DMS114 treated with DMSO at 0.1 percent for 48 hours (cell line): Measurements from ENCODE around the gene SREBF1.

Experiments
- DNase-seq: peaks from one replicate; lab custom pipeline; 2025; ENCODE audit not compliant: unreplicated experiment; lab: John Stamatoyannopoulos, UW

The SREBF1 gene

DNA sequence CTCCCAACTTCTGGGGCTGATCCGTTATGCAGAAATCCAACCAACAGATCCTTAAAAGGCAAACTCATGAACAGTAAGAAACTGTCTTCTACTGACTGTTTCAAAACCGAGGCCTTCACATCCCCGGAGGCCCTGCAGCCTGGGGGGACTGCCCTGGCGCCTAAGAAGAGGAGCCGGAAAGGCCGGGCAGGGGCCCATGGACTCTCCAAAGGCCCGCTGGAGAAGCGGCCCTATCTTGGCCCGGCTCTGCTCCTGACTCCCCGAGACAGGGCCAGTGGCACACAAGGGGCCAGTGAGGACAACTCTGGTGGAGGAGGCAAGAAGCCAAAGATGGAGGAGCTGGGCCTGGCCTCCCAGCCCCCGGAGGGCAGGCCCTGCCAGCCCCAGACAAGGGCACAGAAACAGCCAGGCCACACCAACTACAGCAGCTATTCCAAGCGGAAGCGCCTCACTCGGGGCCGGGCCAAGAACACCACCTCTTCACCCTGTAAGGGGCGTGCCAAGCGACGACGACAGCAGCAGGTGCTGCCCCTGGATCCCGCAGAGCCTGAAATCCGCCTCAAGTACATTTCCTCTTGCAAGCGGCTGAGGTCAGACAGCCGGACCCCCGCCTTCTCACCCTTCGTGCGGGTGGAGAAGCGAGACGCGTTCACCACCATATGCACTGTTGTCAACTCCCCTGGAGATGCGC, 39.5 kb downstream of the SREBF1 start:
- no peak for DNase-seq

DNA sequence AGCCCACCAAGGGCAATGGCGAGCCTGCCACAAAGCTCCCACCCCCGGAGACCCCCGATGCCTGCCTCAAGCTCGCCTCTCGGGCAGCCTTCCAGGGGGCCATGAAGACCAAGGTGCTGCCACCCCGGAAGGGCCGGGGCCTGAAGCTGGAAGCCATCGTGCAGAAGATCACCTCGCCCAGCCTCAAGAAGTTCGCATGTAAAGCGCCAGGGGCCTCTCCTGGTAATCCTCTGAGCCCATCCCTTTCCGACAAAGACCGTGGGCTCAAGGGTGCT, 40.1 kb downstream of the SREBF1 start:
- no peak for DNase-seq

DNA sequence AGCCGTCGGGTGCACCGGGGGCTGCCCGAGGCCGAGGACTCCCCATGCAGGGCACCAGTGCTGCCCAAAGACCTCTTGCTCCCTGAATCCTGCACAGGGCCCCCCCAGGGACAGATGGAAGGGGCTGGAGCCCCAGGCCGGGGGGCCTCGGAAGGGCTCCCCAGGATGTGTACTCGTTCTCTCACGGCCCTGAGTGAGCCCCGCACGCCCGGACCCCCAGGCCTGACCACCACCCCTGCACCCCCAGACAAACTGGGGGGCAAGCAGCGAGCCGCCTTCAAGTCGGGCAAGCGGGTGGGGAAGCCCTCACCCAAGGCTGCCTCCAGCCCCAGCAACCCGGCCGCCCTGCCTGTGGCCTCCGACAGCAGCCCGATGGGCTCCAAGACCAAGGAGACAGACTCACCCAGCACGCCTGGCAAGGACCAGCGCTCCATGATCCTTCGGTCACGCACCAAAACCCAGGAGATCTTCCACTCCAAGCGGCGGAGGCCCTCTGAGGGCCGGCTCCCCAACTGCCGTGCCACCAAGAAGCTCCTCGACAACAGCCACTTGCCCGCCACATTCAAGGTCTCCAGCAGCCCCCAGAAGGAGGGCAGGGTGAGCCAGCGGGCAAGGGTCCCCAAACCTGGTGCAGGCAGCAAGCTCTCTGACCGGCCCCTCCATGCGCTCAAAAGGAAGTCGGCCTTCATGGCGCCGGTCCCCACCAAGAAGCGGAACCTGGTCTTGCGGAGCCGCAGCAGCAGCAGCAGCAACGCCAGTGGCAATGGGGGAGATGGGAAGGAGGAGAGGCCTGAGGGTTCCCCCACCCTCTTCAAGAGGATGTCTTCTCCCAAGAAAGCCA, 40.6 kb downstream of the SREBF1 start:
- DNase-seq: no peak

DNA sequence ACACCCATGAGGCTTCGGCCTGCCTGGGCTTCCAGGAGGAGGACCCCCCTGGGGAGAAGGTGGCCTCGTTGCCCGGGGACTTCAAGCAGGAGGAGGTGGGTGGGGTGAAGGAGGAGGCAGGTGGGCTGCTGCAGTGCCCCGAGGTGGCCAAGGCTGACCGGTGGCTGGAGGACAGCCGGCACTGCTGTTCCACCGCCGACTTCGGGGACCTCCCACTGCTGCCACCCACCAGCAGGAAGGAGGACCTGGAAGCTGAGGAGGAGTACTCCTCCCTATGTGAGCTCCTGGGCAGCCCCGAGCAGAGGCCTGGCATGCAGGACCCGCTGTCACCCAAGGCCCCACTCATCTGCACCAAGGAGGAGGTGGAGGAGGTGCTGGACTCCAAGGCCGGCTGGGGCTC, 41.5 kb downstream of the SREBF1 start:
- no peak for DNase-seq

DNA sequence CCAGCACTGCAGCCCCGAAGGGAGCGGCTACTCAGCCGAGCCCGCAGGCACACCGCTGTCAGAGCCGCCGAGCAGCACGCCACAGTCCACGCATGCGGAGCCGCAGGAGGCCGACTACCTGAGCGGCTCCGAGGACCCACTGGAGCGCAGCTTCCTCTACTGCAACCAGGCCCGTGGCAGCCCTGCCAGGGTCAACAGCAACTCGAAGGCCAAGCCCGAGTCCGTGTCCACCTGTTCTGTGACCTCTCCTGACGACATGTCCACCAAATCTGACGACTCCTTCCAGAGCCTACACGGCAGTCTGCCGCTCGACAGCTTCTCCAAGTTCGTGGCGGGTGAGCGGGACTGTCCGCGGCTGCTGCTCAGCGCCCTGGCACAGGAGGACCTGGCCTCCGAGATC, 42.4 kb downstream of the SREBF1 start:
- no peak for DNase-seq

DNA sequence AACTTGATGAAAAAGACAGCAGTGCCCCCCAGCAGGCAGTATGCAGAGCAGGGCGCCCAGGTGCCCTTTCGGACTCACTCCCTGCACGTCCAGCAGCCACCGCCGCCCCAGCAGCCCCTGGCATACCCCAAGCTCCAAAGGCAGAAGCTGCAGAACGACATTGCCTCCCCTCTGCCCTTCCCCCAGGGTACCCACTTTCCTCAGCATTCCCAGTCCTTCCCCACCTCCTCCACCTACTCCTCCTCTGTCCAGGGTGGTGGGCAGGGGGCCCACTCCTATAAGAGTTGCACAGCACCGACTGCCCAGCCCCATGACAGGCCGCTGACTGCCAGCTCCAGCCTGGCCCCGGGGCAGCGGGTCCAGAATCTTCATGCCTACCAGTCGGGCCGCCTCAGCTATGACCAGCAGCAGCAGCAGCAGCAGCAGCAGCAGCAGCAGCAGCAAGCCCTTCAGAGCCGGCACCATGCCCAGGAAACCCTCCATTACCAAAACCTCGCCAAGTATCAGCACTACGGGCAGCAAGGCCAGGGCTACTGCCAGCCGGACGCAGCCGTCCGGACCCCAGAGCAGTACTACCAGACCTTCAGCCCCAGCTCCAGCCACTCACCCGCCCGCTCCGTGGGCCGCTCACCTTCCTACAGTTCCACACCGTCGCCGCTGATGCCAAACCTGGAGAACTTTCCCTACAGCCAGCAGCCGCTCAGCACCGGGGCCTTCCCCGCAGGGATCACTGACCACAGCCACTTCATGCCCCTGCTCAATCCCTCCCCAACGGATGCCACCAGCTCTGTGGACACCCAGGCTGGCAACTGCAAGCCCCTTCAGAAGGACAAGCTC, 43.2 kb downstream of the SREBF1 start:
- DNase-seq: no peak

DNA sequence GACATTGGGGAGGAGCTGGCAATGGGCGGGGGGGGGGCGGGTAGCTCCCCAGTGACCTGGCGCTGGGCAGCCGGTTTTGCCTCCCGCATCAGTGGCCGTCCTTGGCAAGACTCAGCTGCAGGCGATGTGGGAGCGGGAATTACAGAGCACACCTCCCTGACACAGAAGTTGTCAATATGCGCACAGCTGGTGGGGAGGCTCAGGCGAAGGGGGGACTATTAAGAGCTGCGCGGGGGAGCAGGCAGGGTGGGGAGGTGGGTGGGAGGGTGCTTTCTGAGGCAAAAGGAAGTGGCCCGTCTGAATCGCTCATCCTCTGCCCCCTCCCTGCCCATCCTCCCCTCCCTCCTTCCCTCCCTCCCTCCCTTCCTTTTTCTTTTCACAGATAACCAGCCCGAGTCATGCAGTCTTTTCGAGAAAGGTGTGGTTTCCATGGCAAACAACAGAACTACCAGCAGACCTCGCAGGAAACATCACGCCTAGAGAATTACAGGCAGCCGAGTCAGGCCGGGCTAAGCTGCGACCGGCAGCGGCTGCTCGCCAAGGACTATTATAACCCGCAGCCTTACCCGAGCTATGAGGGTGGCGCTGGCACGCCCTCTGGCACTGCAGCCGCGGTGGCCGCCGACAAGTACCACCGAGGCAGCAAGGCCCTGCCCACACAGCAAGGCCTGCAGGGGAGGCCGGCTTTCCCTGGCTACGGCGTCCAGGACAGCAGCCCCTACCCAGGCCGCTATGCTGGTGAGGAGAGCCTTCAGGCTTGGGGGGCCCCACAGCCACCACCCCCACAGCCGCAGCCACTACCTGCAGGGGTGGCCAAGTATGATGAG, 44.0 kb downstream of the SREBF1 start:
- DNase-seq: no peak

DNA sequence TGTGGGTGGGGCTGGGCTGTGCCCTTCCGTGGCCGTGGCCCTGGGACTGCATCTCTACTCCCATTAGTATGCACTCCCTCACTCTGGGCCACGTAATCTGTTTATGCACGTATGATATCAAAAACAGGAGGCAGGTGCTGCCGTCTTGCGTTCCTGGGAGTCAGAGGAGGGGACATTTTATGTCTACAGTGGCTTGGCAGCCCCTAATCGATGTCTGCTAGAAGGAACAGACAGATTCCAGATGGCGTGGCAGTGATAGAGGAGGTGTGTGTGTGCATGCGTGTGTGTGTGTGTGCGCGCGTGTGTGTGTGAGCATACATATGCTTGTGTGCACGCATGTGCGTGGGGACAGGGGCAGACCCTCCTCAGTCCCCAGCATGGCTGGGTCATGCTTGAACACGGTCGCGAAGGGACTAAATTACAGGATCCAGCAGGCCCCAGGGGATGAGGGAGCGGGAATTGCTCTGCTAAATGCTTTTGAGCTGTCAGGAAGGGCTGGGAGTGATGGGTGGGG, 44.7 kb downstream of the SREBF1 start:
- no peak for DNase-seq

DNA sequence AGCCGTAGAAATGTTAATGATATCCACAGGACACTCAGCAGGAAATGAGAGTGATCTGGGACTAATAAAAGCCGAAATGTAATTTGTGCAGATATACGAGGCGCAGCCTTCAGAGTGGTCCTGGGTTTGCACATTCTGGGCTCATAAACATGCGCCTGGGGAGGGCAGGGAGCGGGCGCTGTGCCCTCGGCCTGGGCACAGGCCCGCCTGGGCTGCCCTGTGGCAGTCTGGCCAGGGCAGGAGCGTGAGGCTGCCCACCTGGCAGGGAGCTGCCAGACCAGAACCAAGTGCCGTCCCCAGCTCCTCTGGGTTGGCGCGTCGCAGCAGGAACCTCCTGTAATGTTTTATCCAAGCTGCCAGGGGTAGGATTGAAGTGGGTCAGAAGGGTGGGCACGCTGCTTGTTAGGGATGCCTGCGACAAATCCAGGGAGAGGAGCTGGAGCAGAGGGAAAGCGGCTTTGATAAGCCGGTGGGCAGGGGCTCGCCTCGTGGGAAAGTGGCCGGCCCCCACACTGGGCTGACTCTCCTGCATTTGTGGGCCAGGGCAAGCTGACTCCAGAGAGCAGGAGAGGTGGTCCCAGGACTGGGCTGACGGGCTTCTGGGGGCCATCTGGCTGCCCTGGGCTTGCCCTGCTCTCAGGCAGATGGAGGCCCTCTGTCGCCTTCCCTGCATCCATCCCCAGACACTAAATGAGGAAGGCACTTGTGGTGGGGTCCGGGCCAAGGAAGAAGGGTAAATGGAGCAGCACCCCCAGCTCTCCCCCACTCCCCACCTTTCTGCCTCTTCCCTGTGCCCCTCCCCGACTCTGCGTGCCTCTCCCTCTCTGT, 45.9 kb downstream of the SREBF1 start:
- DNase-seq: no peak

DNA sequence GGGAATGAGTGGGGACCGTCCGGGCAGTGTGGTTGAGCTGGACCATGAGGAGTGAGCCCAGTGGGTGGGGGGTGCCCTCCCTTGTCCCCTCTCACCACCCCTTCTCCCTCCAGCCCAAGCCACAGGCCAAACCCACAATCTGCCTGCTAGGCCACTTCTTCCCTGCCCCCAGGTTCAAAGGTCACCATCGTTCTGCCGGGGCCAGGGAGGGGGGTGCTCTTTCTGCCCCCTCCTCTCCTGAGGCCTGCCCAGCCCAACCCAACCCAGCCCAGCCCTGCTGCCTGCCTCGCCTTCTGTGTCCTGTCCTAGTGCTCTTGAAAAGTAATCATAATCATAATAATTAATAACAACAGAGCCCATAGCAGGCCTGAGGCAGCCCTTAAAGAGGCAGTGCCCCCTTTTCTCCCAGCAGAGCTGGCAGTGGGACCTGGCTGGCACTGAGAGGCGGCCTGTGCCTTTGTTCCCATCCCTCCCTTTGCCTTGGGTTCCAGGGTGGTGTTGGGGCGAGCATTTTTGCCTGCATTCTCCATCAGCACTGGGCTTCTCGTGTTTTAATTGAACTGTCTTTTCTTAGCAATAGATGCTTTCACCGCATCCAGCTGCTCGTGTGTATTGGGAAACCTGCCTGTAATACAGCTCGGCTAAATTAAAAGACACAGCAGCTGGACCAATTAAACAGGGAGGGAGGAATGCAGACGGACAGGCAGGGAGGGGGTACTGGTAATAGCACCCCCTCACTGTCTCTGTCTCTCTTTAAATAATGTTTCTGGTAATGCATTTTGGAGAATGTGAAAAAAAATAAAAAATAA, 46.8 kb downstream of the SREBF1 start:
- no peak for DNase-seq

DNA sequence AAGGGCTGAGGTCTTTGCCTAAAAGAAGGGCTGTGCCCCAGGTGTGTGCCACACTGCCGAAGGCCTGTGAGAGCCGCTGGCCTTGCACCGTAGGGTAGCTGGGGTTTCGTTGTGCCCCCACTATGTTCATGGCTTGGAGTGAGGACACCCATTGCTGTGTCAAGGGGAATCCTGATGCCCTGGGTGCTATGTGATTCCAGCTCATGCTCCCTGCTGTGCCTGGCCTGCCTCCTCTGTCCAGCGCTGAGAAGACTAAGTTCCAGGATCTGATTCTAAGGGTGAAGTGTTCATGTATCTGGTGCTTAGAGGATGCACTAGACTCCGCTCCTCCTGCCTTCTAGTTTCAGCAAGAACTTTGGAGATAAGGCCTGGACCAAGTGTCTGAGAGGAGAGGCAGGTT, 47.4 kb downstream of the SREBF1 start:
- DNase-seq: no peak

DNA sequence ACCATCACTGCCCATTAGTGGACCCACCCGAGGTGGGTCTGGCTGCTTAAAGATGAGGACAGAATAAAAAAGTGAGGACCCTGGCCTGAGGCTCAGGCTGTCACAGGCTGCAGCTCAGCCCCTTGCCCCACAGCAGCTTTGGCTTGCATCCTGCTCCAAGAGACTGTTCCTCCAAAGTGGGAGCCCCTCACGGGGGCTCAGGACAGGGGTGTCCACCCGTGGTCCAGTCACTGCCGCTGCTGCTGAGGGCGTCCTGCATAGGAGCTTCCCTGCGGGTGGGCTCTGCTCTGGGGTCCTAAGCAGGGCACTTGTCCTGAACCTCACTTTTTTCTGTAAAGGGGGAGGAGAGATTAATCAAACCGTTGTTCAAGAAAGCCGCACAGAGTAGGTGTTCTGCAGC, 47.8 kb downstream of the SREBF1 start:
- DNase-seq: no peak

DNA sequence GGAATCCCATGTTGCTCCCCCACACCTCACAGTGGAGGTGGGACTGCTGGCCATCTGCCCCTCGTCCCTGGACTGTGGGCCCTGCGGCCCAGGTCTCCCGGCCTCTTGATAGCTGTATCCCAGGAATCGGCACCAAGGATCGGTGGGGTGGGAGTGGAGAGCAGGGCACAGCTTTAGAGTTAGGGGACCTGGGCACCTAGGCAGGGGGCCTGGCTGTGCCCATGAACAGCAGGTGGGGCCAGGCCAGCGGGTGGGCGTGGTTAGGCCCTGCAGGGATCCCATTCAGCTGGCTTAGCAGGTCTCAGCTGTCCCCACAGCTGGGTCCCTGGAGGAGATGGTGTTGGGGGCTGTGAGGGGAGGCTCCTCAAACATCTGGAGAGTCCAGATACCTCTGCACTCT, 49.2 kb downstream of the SREBF1 start:
- DNase-seq: no peak

DNA sequence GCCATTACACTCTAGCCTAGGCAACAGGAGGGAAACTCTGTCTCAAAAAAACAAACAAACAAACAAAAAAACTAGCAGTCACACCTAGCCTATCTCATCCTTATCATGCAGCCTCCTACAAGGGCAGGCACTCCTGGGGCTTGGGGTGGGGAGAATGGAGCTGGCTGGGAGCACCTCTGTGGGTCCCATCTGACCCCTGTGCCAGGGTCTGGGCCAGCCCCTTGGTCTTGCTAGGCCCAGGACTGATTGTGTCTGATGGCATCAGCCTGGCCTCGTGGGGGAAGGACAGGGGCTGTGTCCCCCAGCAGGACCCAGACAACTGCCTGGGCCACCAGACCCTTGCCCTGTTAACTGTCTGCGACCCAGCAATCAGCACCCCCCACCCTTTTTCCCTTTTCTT, 49.8 kb downstream of the SREBF1 start:
- DNase-seq: no peak

DNA sequence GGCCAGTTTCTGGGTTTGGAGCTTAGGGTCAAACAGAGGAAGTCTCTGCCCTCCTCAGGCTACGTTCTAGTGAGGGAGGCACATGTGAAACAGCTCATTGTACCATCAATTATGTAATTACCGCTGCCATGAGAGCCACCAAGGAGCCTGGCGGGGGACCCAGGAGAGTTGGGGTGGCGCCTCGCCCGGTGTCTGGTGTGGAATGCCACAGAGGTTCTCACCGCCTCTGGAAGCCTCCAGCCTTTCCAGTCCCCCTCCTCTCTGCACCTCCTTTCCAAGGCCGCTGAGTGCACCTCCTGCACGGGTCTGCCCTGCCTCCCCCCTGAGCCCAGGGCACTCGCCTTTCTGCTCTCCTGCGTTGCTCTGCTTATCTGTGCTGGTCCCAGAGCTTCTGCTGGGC, 51.4 kb downstream of the SREBF1 start:
- DNase-seq: no peak

DNA sequence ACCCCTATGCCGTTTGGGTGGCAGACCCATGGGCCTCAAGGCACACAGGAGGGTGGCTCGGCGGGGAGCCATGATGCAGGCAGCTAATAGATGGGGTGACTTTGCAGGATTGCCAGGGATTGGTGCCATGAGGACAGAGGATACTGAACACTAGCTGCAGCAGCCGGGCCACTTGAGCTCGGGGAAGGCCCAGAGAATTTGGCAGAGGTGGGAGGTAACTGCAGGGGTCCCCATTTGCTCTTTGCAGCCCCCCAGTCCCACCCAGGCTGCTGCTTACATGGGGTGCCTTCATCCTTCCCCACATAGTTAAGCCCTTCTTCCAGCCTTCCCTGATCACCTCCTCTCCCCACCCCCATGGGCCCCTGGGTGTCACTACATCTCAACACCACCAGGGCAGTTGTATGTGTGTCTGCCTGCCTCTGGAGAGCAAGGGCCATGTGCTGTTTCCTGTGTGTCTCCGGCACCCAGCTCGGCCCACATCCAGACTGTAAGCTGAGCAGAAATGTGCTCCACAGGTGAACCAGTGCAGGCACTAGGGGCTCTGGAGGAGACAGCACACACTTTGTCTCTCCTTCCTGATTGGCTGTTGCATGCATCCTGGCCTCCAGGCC, 52.0 kb downstream of the SREBF1 start:
- no peak for DNase-seq

DNA sequence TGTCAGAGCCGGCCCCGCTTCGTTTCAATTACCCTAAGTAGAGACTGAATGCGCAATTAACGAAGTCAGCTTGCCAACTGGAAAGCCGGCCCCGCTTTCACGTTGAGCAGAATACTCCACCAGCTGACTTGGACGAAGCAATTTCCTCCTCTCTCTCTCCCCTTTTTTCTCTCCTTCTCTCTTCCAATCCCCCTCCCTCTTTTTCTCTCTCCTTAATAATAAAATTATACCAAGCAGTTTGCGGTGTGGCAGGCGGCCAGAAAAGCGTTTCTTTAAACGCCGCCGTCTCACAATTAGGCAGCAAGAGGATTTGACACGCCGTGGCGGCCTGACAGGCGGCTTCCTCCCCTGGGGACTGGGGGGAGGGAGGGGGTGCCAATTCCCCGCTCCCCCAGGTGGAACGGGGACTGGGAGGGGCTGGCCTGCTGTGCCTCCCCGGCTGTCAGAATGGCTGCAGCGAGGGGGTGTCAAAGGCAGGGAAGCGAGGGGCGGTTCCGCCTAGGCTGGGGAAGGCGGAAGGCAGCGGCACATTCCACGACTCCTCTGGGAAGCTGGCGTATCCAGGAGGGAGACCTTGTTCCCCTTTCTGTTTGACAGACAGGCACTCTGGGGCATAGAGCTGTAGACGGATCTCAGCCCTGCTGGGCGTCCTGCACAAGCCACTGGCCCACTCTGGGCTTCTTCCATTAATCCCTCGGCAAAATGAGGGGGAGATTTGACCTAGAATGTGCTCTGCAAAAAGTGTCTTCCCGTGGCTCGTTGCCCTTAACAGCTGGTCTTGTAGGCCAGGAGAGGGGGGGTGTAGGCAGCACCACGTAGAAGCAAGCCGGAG, 52.7 kb downstream of the SREBF1 start:
- DNase-seq: no peak
